Upper lobe of left lung (tissue), 6 donors: Measurements from ENCODE around the gene DIRAS1. TPM values are rescaled to one million over a fixed set of nuclear protein-coding genes. Genes with fewer than 3 reads are reported as not detected.

ENCODE experiments used
- ATAC-seq, 2 donors: fragments of 200-7000 bp; cut with Tn5 transposase; one replicate each; pipeline ENCODE4 v1.9.1; 2022; ENCODE audit warnings: mild to moderate bottlenecking in 2 of 2, moderate library complexity in 2 of 2; ENCODE audit not compliant: low FRiP score in 2 of 2
- DNase-seq, 2 donors: peaks; one replicate each; pipeline ENCODE4 v3.0.0-alpha.2; 2019 to 2020
- H3K27ac ChIP-seq, 4 donors: fragments of 200-600 bp; sonication (generic); one replicate each; pipeline ENCODE4 v1.5.1; 2016 to 2019
- H3K27me3 ChIP-seq, 4 donors: fragments of 200-600 bp; sonication (generic); one replicate each; pipeline ENCODE4 v1.5.1; 2017 to 2019
- H3K36me3 ChIP-seq, 4 donors: fragments of 200-600 bp; sonication (generic); one replicate each; pipeline ENCODE4 v1.5.1; 2016 to 2019
- H3K4me1 ChIP-seq, 4 donors: fragments of 200-600 bp; sonication (generic); one replicate each; pipeline ENCODE4 v1.5.1; 2018 to 2019
- H3K4me3 ChIP-seq, 4 donors: fragments of 200-600 bp; sonication (generic); one replicate each; pipeline ENCODE4 v1.5.1; 2017 to 2019; ENCODE audit warnings: mild to moderate bottlenecking in 2 of 4, moderate library complexity in 1 of 4
- H3K9me3 ChIP-seq, 4 donors: fragments of 200-600 bp; sonication (generic); one replicate each; pipeline ENCODE4 v1.5.1; 2018 to 2019
- EP300 ChIP-seq, 4 donors: sonication (generic); formaldehyde crosslinking; IDR thresholded peaks; one replicate each; pipeline ENCODE4 v1.5.1; 2017; ENCODE audit warnings: antibody characterized with exemption in 4 of 4, control low read depth in 2 of 4
- POLR2A ChIP-seq, 4 donors: fragments of 450-650 bp; IDR thresholded peaks; one replicate each; pipeline ENCODE4 v1.5.1; 2016 to 2017; ENCODE audit warnings: antibody characterized with exemption in 4 of 4, mild to moderate bottlenecking in 2 of 4
- POLR2AphosphoS5 ChIP-seq, 2 donors: sonication (generic); formaldehyde crosslinking; IDR thresholded peaks; one replicate each; pipeline ENCODE4 v1.5.1; 2017; ENCODE audit warnings: antibody characterized with exemption in 2 of 2
- WGBS, 2 donors: methylation state at CpG; one replicate each; pipeline ENCODE4 v1.1.5; 2017 to 2018; 5-methylcytosine and 5-hydroxymethylcytosine counted together
- total RNA-seq, 6 donors: library from RNA; depleted of rRNA in 4 of 6; stranded (reverse); fragments of >200 nt in 4 of 6; gene quantifications; one replicate each; pipeline versions ENCODE4 v1.1.0 to v1.2.1, GENCODE V29; 2016 to 2021
- TF ChIP-seq, protein P1 (sequence below), 6 experiments: fragments of 450-650 bp in 4 of 6; fragments of 200-600 bp in 2 of 6; sonication (generic) in 2 of 6; IDR thresholded peaks; one replicate each; pipeline ENCODE4 v1.5.1; 2016 to 2019; ENCODE audit warnings: antibody characterized with exemption in 6 of 6
- donor health status: DM: no; HTN: no; CAD: no; lungs with moderate emphysema.
- donor health status: DM: no; HTN: yes; CAD: no; lungs with severe emphysema.

Gene DIRAS1
- total RNA-seq, 6 donors from 2014 or later = 0.15 to 1.3 (median 0.81) TPM; not detected in 3

GRCh38 chr19:2733930-2734588 lies 12.9 kb upstream of the DIRAS1 start:
- ATAC-seq (no peak), DNase-seq (no peak)
- Histone ChIP-seq H3K4me3 (no peak overlapping the region), H3K36me3 (peaks cover 8 to 51% (median 36%) of the 10 kb centered on the region in 4 donors), H3K9me3 (no peaks in the 10 kb centered on the region), H3K27ac (no peak overlapping the region), H3K27me3 (no peaks in the 10 kb centered on the region), H3K4me1 (peaks cover 7 to 23% (median 8%) of the 10 kb centered on the region in 4 donors)
- 87 to 93% methylated on average over 29 to 35 of the region's 35 CpGs for WGBS, 2 donors
- no peak for TF ChIP-seq POLR2A (IDR thresholded peaks at IDR 0.05)
- TF ChIP-seq, protein P1, sequence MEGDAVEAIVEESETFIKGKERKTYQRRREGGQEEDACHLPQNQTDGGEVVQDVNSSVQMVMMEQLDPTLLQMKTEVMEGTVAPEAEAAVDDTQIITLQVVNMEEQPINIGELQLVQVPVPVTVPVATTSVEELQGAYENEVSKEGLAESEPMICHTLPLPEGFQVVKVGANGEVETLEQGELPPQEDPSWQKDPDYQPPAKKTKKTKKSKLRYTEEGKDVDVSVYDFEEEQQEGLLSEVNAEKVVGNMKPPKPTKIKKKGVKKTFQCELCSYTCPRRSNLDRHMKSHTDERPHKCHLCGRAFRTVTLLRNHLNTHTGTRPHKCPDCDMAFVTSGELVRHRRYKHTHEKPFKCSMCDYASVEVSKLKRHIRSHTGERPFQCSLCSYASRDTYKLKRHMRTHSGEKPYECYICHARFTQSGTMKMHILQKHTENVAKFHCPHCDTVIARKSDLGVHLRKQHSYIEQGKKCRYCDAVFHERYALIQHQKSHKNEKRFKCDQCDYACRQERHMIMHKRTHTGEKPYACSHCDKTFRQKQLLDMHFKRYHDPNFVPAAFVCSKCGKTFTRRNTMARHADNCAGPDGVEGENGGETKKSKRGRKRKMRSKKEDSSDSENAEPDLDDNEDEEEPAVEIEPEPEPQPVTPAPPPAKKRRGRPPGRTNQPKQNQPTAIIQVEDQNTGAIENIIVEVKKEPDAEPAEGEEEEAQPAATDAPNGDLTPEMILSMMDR (IDR thresholded peaks at IDR 0.05) = no peak

- Histone ChIP-seq H3K9me3 (no peaks in the 10 kb centered on the region), H3K4me1 (peaks cover 0 to 17% (median 1%) of the 10 kb centered on the region in 4 donors), H3K4me3 (no peak overlapping the region), H3K36me3 (peaks cover 8 to 51% (median 36%) of the 10 kb centered on the region in 4 donors), H3K27ac (no peak overlapping the region), H3K27me3 (no peaks in the 10 kb centered on the region)
- 96% methylated on average over 38 of the region's 38 CpGs; no CpG with 5 or more reads in 1 of the 2 donors for WGBS, 2 donors
- TF ChIP-seq, protein P1 (IDR thresholded peaks at IDR 0.05) = no peak
- no peak for TF ChIP-seq POLR2AphosphoS5 (IDR thresholded peaks at IDR 0.05)
- no peak for TF ChIP-seq POLR2A (IDR thresholded peaks at IDR 0.05)
- no peak for TF ChIP-seq EP300 (IDR thresholded peaks at IDR 0.05)
- DNase-seq (peak in 1 of 2 donors; percentile 79), ATAC-seq (no peak)
Observed at GRCh38 chr19:2732883-2733282, 11.7 kb upstream of the DIRAS1 start.

DNA sequence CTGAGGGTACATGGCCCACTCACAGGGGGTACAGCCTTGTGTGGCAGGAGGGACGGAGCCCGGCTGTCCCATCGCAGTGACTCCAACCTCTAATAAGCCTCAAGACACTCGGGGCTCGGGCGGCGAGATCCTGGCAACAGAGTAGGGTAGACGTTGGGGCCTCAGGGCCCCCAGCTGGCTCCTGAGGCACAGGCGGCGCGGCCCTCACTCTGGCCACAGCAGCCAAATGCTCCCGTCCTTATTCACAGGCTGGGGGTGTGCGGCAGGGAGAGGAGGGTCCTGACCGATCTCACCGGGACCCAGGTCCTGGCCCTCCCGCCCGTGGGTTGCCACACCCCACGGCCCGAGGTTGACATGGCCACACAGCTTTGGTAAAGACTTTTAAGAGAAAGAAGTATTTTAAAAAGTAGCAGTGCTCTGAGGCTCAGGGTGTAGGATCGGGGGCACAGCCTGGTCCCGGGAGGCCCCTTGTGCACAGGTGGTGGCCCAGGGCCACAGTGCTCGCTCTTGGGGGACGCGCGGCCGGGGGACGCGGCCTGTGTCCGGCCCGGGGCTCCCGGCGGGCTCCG lies 11.1 kb upstream of the DIRAS1 start:
- Histone ChIP-seq H3K4me1 (peaks cover 0 to 15% (median 3%) of the 10 kb centered on the region in 4 donors), H3K9me3 (no peaks in the 10 kb centered on the region), H3K27ac (no peak overlapping the region), H3K36me3 (peaks cover 8 to 51% (median 36%) of the 10 kb centered on the region in 4 donors), H3K27me3 (no peaks in the 10 kb centered on the region), H3K4me3 (no peak overlapping the region)
- 95 to 96% methylated on average over 24 to 29 of the region's 33 CpGs for WGBS, 2 donors
- TF ChIP-seq EP300 (IDR thresholded peaks at IDR 0.05) (no peak), POLR2AphosphoS5 (IDR thresholded peaks at IDR 0.05) (no peak)
- TF ChIP-seq, protein P1 (IDR thresholded peaks at IDR 0.05) = no peak
- no peak for ATAC-seq
- peak in 1 of 2 donors; percentile 70 for DNase-seq

GRCh38 chr19:2731181-2731995 lies 10.2 kb upstream of the DIRAS1 start:
- TF ChIP-seq, protein P1 (IDR thresholded peaks at IDR 0.05) = no peak
- TF ChIP-seq EP300 (IDR thresholded peaks at IDR 0.05) = no peak
- TF ChIP-seq POLR2AphosphoS5 (IDR thresholded peaks at IDR 0.05) = no peak
- TF ChIP-seq POLR2A (IDR thresholded peaks at IDR 0.05) = no peak
- peaks cover 0 to 17% (median 6%) of the 10 kb centered on the region in 4 donors for H3K4me1 ChIP-seq
- peak in 1 of 2 donors; percentile 75 for DNase-seq
- WGBS, 2 donors = 88 to 89% methylated on average over 9 to 28 of the region's 41 CpGs
- H3K27me3 ChIP-seq = peaks cover 0 to 5% (median 0%) of the 10 kb centered on the region in 4 donors
- no peak overlapping the region for H3K4me3 ChIP-seq
- H3K36me3 ChIP-seq = peaks cover 8 to 44% (median 33%) of the 10 kb centered on the region in 4 donors
- H3K27ac ChIP-seq = no peak overlapping the region
- H3K9me3 ChIP-seq = no peaks in the 10 kb centered on the region
- no peak for ATAC-seq
